ENCODE data around the gene MYCN. TPM values are rescaled to one million over a fixed set of nuclear protein-coding genes. Genes with fewer than 3 reads are reported as not detected.
"Not testable (repeated sequence)": the region's sequence is repeated elsewhere in the genome, so short reads cannot be mapped to it uniquely, and the experiment has no call there.

MYCN gene
- polyA plus RNA-seq, 3 donors, result not detected

GRCh38 chr2:15901808-15902130 is 38.6 kb upstream of the MYCN start:
- no peak for TF ChIP-seq CTCF (IDR thresholded peaks at IDR 0.05)
- Mint-ChIP-seq H3K36me3 (no peaks in the 10 kb centered on the region), H3K9me3 (peaks cover 9 to 33% (median 17%) of the 10 kb centered on the region in 7 donors), H3K27me3 (ENCODE audit: low read depth in 3 of 3) (peaks cover 0 to 4% (median 0%) of the 10 kb centered on the region in 3 donors), H3K4me3 (no peak overlapping the region), H3K27ac (no peak overlapping the region), H3K4me1 (no peaks in the 10 kb centered on the region)
- intact Hi-C loops (cut with micrococcal nuclease), result no loop called here
- Histone ChIP-seq H3K27ac (ENCODE audit: low read depth in 1 of 2, low read length in 2 of 2) (no peak overlapping the region), H3K9ac (ENCODE audit: insufficient read depth, low read length, poor library complexity, severe bottlenecking) (no peak overlapping the region), H3K27me3 (ENCODE audit: control insufficient read depth in 2 of 2, insufficient read depth in 2 of 2, low read length in 2 of 2) (no peaks in the 10 kb centered on the region), H3K36me3 (replicated peaks in 1 of 2; ENCODE audit: control insufficient read depth in 1 of 2, insufficient read depth in 2 of 2, low read length in 2 of 2) (no peaks in the 10 kb centered on the region), H2AFZ (ENCODE audit: insufficient read depth, low read depth, low read length, poor library complexity, severe bottlenecking) (no peak overlapping the region), H3K4me1 (ENCODE audit: control insufficient read depth in 1 of 2, insufficient read depth in 2 of 2, low read length in 2 of 2) (no peaks in the 10 kb centered on the region), H3K79me2 (ENCODE audit: insufficient read depth, low read length) (no peaks in the 10 kb centered on the region), H3K4me3 (replicated peaks in 1 of 3; ENCODE audit: low read depth in 2 of 3, low read length in 3 of 3) (no peak overlapping the region), H3K4me2 (replicated peaks; ENCODE audit: extremely low read depth, low read length, poor library complexity, severe bottlenecking) (no peak overlapping the region), H3K9me3 (replicated peaks in 1 of 2; ENCODE audit: control insufficient read depth in 1 of 2, insufficient read depth in 1 of 2, low read length in 2 of 2) (peaks cover 11% of the 10 kb centered on the region in 2 donors), H4K20me1 (ENCODE audit: insufficient read depth, low read length) (no peaks in the 10 kb centered on the region)
- 0% methylated on average over 1 of the region's 3 CpGs for WGBS (ENCODE audit: insufficient coverage)
- DNase-seq, result no peak

- H3K27ac Mint-ChIP-seq; H3K9me3 ChIP-seq (replicated peaks in 1 of 2; ENCODE audit: control insufficient read depth in 1 of 2, insufficient read depth in 1 of 2, low read length in 2 of 2); H3K27me3 Mint-ChIP-seq (ENCODE audit: low read depth in 3 of 3); H3K9ac ChIP-seq (ENCODE audit: insufficient read depth, low read length, poor library complexity, severe bottlenecking); H3K4me1 Mint-ChIP-seq; H3K4me1 ChIP-seq (ENCODE audit: control insufficient read depth in 1 of 2, insufficient read depth in 2 of 2, low read length in 2 of 2); H3K4me2 ChIP-seq (replicated peaks; ENCODE audit: extremely low read depth, low read length, poor library complexity, severe bottlenecking); DNase-seq; H3K79me2 ChIP-seq (ENCODE audit: insufficient read depth, low read length); H3K4me3 Mint-ChIP-seq; H3K27me3 ChIP-seq (ENCODE audit: control insufficient read depth in 2 of 2, insufficient read depth in 2 of 2, low read length in 2 of 2); H3K27ac ChIP-seq (ENCODE audit: low read depth in 1 of 2, low read length in 2 of 2); H3K4me3 ChIP-seq (replicated peaks in 1 of 3; ENCODE audit: low read depth in 2 of 3, low read length in 3 of 3); H3K36me3 Mint-ChIP-seq; H3K36me3 ChIP-seq (replicated peaks in 1 of 2; ENCODE audit: control insufficient read depth in 1 of 2, insufficient read depth in 2 of 2, low read length in 2 of 2); H2AFZ ChIP-seq (ENCODE audit: insufficient read depth, low read depth, low read length, poor library complexity, severe bottlenecking); H4K20me1 ChIP-seq (ENCODE audit: insufficient read depth, low read length); intact Hi-C loops (cut with micrococcal nuclease): not testable (repeated sequence)
- peaks cover 0 to 19% (median 7%) of the 10 kb centered on the region in 7 donors for H3K9me3 Mint-ChIP-seq
- no CpG with 5 or more reads among the region's 3 CpGs for WGBS (ENCODE audit: insufficient coverage)
Measured at GRCh38 chr2:15903910-15904309, 36.4 kb upstream of the MYCN start.

All from CD14-positive monocyte (primary cell).